ENCODE data around the gene STBD1. TPM values are rescaled to one million over a fixed set of nuclear protein-coding genes. Genes with fewer than 3 reads are reported as not detected.

STBD1 gene
- total and polyA plus RNA-seq, 4 donors = 10.3 to 42.5 (median 30.3) TPM

- WGBS = 80% methylated on average over 1 of the region's 1 CpG
- no peak for TF ChIP-seq HNF4G (IDR thresholded peaks at IDR 0.05)
- no peak for TF ChIP-seq FOXA1 (IDR thresholded peaks at IDR 0.05)
- no peak for TF ChIP-seq ZBTB33 (IDR thresholded peaks at IDR 0.05)
- peak; percentile 25 for TF ChIP-seq MAX (IDR thresholded peaks at IDR 0.05)
- TF ChIP-seq FOXA2 (IDR thresholded peaks at IDR 0.05) = no peak
- TF ChIP-seq ATF3 (IDR thresholded peaks at IDR 0.05) = no peak
- peak; percentile 35 to 60 for TF ChIP-seq JUND (IDR thresholded peaks at IDR 0.05)
- TF ChIP-seq TAF1 (conservative IDR thresholded peaks at IDR 0.05) = no peak
- peak in 1 of 2 donors; percentile 23 for TF ChIP-seq RAD21 (IDR thresholded peaks at IDR 0.05)
- TF ChIP-seq CTCF (IDR thresholded peaks at IDR 0.05; ENCODE audit: low read depth, low read length, missing input control) = no peak
- TF ChIP-seq RXRA (IDR thresholded peaks at IDR 0.05) = peak; percentile 37 to 67
- peak; percentile 80 for TF ChIP-seq SP1 (IDR thresholded peaks at IDR 0.05)
- peak; percentile 26 for TF ChIP-seq REST (IDR thresholded peaks at IDR 0.05)
- no peak for TF ChIP-seq NR2F2 (IDR thresholded peaks at IDR 0.05)
- no peak for TF ChIP-seq EGR1 (IDR thresholded peaks at IDR 0.05; ENCODE audit: low read depth in 2 of 2)
- peak; percentile 59 for TF ChIP-seq YY1 (IDR thresholded peaks at IDR 0.05)
- TF ChIP-seq HNF4A (conservative IDR thresholded peaks at IDR 0.05) = peak; percentile 79 to 85
- no peak for TF ChIP-seq GABPA (IDR thresholded peaks at IDR 0.05 in 1 of 2, conservative IDR thresholded peaks at IDR 0.05 in 1 of 2)
- H3K36me3 ChIP-seq (ENCODE audit: control insufficient read depth in 4 of 4, insufficient read depth in 3 of 4, low read depth in 1 of 4, low read length in 3 of 4) = no peaks in the 10 kb centered on the region
These were observed 28.9 kb upstream of the STBD1 start for GRCh38 chr4:76277667-76278066.

More at GRCh38 chr4:76277667-76278066, 28.9 kb upstream of the STBD1 start:
- no peak for DNase-seq (ENCODE audit: low spot score)
- Histone ChIP-seq H3K4me3 (ENCODE audit: low read depth in 1 of 3, low read length in 3 of 3) (no peak overlapping the region), H3K27me3 (ENCODE audit: control insufficient read depth in 4 of 4, insufficient read depth in 4 of 4, low read length in 3 of 4) (no peaks in the 10 kb centered on the region), H3K27ac (ENCODE audit: low read depth in 1 of 2, low read length in 2 of 2) (peak overlapping the region; percentile 82 to 96), H3K9me3 (ENCODE audit: control insufficient read depth in 4 of 4, low read length in 3 of 4) (no peaks in the 10 kb centered on the region), H3K4me1 (ENCODE audit: control insufficient read depth in 4 of 4, insufficient read depth in 4 of 4, low read length in 3 of 4) (peaks cover 8 to 77% (median 48%) of the 10 kb centered on the region in 4 donors), H3K9ac (ENCODE audit: low read depth in 1 of 2, low read length in 2 of 2) (no peak overlapping the region)

All from liver (tissue), 9 donors.